Measurements from ENCODE around the gene FREM1.

GRCh38 chr9:14857449-14858305 lies 52.6 kb downstream of the FREM1 start:
- TF ChIP-seq POLR2A (IDR thresholded peaks at IDR 0.05) (no peak), CTCF (IDR thresholded peaks at IDR 0.05) (no peak)

All from adrenal gland (tissue), 5 donors.